Astrocyte of the spinal cord (primary cell): ENCODE measurements around the gene TACC3.

Experiments
- DNase-seq: peaks from one replicate; pipeline ENCODE4 v3.0.0; 2011; ENCODE audit warnings: low read depth, low spot score
- H3K4me3 ChIP-seq: 2 replicates; pipeline ENCODE4 v1.5.1; 2011; ENCODE audit warnings: low read depth, mild to moderate bottlenecking, low read length, moderate library complexity
- CTCF ChIP-seq: IDR thresholded peaks from 2 replicates; pipeline ENCODE4 v1.5.1; 2012; ENCODE audit warnings: low read depth, mild to moderate bottlenecking, low read length, inconsistent platforms
- in situ Hi-C: cut with HindIII; loops from 2 replicates; pipeline ENCODE4 v1.10.0; 2017; ENCODE audit warnings: low sequenced_read_pairs

The TACC3 gene

DNA sequence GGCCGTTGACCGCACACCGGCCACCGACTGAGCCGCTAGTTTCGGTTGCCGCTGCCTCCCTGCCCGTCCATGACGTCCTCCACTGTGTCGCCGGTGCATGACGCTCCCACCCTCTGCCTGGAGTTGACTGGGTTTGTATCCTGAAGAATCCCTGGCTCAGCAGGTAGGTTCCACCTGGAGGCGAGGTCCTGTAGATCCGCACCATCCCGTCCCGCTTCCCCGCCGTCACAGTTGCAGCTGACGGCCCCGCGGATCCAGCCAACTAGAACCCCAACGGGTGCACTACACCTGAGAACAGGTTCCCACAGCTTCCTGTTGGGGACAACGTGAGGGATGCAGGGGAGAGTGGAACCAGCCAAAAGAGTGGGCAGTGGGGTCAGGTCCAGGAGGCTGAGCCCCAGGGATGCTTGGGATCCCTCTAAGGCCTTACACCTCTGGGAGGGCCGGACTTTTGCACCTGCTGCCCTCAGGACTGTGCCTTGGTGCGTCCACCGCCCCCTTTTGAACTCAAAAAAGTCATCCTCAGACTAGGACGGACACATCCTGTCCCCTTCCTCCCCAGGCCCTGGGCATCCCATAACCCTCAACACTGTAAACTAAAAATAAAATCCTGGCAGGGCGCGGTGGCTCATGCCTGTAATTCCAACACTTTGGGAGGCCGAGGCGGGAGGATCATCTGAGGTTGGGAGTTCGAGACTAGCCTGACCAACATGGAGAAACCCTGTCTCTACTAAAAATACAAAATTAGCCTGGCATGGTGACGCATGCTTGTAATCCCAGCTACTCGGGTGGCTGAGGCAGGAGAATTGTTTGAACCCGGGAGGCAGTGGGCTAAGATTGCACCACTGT, 8.1 kb upstream of the TACC3 start:
- no peak for DNase-seq
- H3K4me3 ChIP-seq: peak overlapping the region; percentile 86
- no peak for TF ChIP-seq CTCF
- in situ Hi-C loops: no loop called here

DNA sequence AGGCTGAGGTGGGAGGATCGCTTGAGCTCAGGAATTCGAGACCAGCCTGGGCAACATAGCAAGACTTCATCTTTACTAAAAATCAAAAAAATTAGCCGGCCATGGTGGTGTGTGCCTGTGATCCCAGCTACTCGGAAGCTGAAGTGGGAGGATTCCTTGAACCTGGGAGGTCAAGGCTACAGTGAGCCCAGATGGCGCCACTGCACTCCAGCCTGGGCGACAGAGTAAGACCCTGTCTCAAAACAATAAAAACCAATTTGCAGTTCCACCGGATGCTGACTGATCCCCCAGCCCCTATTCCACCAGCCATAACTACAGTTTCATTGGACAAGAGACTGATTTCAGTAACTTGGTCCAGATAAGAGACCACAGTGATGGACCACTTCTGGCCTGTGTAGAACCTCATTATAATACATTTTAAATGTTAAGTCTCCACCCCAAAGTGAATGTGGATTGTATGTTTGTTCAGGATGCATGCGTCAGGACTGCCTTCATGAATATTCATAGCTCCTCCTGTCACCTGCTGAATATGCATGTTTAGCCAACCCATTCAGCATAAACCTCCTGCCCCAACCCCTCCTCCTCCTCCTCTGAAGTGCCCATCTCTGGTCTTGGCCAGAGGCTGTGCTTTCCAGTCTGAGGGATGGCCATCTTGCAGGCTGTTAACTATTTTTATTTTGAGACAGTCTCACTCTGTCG, 6.9 kb upstream of the TACC3 start:
- H3K4me3 ChIP-seq: no peak overlapping the region
- in situ Hi-C loops: no loop called here
- DNase-seq: no peak
- TF ChIP-seq CTCF: no peak

DNA sequence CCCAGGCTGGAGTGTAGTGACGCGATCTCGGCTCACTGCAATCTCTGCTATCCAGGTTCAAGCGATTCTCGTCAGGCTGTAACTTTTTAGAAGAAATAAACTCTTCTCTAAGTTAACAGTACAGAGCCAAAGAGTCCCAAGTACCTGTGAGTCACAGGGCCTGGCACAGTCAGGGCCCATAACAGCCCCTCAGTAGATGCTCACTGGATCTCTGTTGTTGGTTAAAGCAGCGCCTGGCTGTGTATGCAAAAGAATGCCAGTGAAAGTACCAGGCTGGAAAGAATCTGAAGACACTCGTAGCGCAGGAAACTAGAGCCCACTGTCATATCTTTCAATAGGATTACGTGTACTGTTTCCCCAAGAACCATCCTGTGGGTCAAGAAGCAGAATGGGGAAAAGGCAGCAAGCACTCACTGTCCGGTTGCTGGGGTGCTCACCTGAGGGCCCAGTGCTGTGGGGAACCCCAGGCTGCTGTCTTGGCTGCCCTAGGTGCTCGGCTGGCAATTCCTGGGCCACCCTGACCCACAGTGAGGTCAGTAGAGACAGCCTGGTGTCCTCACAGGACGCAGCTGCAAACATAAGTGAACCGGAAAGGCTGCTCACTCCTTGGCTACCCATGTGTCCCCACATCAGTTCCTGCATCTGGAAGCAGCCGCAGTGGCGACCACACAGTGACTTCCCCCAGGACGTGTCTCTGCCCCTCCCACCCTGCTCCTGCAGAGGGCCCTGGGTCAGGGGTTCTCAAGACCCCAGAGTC, 6.1 kb upstream of the TACC3 start:
- TF ChIP-seq CTCF: no peak
- no peak for DNase-seq
- in situ Hi-C loops: no loop called here
- no peak overlapping the region for H3K4me3 ChIP-seq

- TF ChIP-seq CTCF: no peak
- in situ Hi-C loops: no loop called here
- DNase-seq: no peak
Observed at GRCh38 chr4:1716065-1716945, 5.0 kb upstream of the TACC3 start.

DNA sequence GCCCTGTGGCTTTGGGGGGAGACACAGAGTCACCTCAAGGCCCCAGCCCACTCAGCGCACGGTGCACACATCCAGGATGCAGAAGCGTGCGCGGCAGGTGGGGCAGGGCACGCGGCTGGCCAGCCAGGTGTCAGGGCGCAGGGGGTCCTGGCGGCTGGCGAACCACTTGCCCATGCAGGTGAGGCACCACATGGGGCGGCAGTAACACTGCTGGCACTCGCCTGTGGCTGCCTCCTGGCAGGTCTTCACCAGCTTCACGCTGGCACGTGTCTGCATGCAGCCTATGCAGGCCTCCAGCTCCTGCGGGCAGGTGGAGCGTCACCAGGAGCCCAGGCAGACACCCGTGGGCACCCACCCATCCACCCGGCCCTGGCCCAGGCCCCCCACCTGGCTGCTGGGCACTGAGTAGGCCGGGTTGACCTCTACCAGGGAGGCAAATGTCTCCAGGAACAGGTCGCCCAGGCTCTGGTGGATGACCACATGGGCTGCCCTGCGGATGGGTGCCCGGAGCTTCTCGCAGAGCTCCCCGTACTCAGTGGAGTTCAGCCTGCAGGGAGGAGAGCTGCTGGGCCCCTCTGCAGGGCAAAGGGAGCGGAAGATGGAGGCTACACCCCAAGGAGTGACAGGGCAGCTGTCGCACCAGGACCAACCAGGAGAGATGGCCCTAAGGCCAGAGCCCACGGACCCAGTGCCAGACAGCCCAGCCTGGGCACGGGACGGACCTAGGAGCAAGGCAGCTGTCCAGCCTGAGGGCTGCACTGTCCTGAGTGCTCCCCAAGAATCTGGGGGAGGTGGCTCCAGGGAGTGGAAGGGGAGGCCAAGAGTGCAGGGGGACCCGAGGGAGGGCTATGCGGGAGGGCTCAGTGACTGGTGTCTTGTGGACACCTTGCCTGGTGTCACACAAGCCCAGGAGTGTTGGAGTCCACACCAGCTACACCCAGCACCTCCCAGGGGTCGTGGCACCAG, 3.9 kb upstream of the TACC3 start:
- in situ Hi-C loops: no loop called here
- no peak overlapping the region for H3K4me3 ChIP-seq
- TF ChIP-seq CTCF: no peak
- no peak for DNase-seq

More at GRCh38 chr4:1716065-1716945, 5.0 kb upstream of the TACC3 start:
- H3K4me3 ChIP-seq: no peak overlapping the region
